Fibroblast of skin of right quadriceps (primary cell): ENCODE measurements around the gene DDX1.
"Not testable (repeated sequence)": the region's sequence is repeated elsewhere in the genome, so short reads cannot be mapped to it uniquely, and the experiment has no call there.

Experiments
- DNase-seq: peaks from one replicate; pipeline ENCODE4 v3.0.0-alpha.2; 2013

DDX1 gene

DNA sequence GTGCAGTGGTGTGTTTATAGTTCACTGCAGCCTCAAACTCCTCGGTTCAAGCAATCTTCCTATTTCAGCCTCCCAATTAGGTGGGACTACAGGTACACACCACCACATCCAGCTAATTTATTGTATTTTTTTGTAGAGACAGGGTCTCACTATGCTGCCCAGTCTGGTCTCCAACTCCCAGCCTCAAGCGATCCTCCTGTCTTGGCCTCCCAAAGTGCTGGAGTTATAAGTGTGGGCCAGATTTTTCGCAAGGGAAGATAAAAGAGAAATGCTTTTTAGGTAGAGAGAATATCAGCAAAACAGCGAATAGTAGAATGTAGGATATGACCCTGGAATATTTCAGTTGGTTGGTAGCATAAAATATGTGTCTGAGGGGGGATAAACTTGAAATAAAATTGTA lies 4.3 kb downstream of the DDX1 start:
- DNase-seq = no peak

DNA sequence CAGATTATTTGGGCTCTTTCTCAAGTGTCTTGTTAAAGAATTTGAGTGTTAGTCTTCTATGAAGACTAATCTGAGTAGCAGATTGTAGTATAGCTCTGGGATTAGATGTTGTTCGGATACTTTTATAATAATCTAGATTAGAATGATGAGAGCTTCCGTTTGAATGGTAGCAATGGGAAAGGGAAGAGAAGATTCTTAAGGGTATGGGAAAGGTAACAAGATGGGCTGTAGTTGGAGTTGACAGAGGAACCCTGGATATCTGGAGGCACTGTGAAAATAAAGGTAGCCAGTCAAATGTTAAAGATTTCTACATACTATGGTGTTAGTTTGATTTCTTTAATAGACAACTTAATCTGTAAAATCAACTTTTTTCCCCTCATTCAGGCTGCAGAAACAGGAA lies 4.7 kb downstream of the DDX1 start:
- DNase-seq = no peak

DNA sequence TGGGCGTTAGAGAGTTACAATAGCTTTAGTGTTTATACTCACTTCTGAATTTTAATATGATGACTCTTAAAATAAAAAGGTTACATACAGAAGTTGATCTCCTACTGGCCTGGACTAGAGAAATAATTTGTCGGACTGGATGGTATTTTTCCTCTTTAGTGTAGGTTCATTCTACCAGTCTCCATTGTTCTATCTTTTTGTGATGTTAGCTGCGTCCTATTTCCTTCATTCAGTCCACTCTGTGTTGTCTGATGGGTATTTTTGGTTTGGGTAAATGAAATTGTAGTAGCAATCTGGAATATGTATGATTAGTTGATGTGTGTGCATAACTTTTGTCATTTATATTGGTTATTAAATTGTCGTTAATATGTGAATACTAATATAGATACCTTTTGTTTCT lies 5.3 kb downstream of the DDX1 start:
- no peak for DNase-seq

DNA sequence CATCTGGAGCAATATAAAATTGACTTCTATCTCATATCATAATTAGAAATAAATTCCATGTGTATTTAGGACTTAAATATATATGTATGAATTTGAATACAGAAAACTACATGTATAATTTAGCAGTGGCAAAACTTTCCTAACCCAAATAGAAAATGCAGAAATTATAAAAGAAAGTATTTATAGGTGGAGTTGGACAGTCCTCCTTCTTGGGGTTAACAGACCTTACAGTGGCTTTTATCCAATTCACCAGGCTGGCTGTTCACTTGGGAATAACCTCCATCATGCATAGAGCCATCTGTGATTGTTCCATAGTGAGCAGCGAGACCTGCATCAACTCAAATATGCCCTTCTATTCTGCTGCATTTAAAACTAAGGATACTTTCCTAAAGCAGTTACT lies 8.3 kb downstream of the DDX1 start:
- no peak for DNase-seq

DNA sequence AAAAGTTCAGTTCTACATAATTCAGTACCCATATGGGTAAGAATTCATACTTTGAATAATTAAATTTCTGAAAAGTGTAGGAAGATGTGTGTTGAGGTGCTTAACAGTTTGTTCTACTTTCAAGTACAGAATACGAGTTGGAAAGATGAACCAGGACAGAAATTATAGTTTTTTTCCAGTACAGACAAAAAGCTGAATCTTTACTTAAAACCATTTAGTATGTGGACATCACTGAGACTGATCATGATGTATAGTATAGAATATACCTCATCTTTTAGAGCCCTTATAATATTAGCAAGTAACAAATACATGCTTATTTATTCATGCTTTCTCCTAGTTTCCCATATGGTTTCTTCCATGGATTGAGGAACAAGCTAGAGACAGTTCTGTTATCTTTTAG lies 10.0 kb downstream of the DDX1 start:
- no peak for DNase-seq

DNA sequence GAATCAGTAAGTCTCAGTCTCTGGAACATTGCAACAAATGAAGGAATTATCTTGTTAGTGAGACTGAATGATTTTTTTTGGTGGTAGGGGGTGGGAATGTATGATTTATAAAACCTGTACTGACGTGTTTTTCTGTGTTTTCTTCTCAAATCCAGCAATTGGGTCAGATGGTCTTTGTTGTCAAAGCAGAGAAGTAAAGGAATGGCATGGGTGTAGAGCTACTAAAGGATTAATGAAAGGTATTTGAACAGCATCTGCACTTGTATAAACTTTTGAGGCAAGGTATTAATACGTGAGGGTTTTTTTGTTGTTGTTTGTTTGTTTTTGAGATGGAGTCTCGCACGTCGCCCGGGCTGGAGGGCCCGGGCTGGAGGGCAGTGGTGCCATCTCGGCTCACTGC lies 10.7 kb downstream of the DDX1 start:
- no peak for DNase-seq

DNA sequence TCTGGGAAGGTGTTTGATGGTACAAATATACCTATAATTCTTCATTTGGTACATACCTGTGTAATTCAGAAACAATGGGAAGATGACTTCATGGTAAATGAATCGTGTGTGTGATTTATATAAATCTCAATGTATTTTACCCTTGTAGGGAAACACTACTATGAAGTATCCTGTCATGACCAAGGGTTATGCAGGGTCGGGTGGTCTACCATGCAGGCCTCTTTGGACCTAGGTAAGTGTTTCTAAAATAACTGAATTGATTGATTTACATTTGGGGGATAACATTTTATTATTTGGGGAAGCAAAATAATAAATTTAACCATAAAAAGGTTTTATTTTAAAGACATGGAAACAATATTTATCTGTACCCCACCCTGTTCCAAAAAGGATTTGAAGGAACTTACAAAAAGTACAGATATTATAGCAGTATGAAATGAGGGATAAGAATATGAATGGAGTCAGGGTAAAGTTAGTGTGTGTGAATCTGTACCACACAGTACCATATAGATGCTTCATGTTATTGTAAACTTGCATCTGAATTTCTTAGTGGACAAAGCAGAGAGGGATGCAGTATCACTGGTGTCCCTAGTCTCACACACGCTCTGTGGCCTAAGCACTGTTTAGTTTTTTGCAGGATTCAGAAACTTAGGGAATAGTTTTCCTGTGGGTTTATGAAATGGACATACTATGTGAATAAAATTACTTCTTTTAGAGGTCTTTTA lies 11.5 kb downstream of the DDX1 start:
- no peak for DNase-seq

DNA sequence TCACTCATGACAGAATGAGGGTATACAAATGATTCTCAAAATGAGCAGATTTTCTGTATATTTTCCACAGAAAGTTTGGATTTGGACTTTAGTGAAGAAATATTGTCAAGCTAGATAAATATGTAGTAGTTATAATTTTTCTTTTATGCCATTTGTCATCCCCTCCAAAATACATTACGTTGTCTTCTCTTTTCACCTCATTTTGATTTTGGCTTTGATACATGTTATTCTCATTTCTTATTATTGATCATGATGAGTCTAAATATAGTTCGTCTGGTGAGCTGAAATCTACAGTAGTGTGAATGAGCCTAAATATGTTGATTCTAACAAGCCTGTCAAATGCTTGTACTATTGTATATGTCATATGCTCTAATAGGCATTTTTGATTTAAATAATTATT lies 12.3 kb downstream of the DDX1 start:
- DNase-seq = no peak

DNA sequence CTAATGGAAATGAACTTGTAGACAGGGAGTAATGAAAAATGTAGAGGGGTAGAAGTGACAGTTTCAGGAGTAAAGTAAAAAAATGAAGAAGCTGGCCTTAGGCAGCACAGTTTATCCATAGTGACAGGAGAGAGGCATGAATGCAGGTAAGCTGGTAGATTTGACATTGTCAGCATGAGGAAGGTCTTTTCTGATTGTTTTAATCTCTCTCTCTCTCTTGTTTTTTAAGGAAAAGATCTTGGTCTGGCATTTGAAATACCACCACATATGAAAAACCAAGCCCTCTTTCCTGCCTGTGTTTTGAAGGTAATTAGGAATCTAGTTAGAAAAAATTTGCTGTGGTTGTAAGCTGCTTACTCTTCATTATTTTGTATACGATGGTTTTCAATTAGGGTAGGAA lies 14.1 kb downstream of the DDX1 start:
- no peak for DNase-seq

DNA sequence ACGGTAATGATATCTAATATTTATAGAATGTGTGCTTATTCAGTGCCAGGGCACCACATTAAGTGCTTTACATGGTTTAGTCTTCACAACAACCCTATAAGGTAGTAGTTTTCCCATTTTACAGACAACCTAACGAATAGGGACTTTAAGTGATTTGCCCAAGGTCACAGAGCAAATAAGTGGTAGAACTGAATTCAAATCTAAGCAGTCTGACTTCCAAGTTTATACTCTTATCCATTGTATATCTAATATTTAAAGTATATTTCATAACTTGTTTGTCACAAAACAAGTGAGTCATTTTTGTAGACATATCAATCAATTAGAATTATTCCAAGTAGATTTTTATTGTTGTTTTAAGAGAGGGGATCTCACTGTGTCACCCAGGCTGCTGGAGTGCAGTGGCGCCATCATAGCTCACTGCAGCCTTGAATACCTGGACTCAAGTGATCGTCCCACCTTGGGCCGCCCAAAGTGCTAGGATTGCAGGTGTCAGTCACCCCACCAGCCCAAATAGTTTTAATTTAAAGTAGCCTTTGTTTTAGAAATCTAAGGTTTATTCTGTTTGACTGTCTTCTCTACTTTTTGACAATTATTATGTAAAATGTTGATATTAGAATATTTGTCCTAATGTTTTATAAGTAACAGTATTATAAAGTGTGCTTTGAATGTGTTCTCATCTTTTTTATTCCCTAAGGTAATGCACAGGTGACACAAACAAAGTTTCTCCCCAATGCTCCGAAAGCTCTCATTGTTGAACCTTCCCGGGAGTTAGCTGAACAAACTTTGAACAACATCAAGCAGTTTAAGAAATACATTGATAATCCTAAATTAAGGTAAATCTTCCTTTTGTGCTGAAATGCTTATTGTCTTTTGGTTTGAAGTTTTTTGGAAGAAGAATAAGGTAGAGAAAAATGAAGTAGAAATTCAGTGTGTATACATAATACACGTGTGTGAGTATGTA lies 15.1 kb downstream of the DDX1 start:
- no peak for DNase-seq

DNA sequence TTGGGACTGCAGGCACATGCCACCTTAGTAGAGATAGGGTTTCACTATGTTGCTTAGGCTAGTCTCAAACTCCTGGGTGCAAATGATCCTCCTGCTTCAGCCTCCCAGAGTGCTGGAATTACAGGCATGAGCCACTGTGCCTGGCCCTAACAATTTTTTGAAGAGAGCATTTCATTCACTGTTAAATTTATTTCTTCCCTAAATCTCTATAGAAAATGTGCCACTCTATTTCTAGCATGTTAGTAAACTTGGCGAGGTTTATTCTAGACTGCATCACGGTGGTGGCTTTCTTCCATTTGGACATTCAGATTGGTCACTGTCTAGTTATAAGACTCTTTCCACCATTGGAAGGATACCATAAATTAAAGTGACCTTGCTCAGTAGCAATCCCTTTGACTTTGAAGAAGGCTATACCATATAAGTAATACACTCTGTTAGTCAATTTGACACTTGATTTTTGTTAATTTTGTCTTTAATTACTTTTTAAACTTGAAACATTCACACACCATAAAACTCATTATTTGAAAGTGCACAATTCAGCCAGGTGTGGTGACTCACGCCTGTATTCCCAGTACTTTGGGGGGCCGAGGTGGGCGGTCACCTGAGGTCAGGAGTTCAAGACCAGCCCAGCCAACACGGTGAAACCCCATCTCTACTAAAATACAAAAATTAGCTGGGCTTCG lies 16.2 kb downstream of the DDX1 start:
- no peak for DNase-seq

DNA sequence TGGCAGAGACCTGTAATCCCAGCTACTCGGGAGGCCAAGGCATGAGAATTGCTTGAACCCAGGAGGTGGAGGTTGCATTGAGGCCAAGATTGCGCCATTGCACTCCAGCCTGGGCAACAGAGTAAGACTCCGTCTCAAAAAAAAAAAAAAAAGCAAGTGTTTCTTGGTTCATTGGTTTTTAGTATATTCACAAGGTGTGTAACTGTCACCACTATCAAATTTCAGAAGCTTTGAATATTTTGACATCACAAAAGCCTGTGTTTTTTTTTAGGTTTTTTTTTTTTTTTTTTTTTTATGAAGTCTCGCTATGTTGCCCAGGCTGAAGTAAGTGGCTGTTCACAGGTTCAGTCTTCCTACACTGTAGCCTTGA lies 16.7 kb downstream of the DDX1 start:
- DNase-seq = no peak

DNA sequence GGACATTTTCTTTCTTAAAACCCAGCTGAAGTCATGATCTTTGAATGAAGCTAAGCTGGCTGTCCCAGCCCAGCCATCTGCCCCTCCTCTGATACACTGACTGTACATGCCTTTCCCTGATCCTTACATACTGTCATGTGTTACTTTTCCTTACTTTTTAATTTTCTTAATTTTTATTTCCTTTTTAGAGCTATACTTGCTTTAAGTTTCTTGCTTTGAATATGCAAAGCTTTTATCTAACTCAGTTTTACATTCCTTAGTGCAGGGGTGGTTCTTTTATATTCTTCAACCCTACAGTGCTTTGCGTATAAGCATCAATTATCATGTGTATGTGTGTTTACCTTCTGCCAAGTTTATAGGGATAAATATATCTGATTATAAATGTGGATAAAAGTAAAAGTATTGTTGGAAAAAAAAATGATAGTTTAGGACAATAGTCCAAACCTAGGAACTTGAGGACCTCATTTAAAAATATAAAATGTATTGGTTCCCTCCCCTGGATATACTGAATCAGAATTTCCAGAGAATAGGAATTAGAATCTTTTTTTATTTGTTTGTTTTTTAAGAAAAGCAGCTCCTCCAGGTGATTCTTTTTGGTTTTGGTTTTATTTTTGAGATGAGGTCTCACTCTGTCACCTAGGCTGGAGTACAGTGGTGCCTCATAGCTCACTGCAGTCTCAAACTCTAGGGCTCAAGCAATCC lies 17.8 kb downstream of the DDX1 start:
- no peak for DNase-seq

DNA sequence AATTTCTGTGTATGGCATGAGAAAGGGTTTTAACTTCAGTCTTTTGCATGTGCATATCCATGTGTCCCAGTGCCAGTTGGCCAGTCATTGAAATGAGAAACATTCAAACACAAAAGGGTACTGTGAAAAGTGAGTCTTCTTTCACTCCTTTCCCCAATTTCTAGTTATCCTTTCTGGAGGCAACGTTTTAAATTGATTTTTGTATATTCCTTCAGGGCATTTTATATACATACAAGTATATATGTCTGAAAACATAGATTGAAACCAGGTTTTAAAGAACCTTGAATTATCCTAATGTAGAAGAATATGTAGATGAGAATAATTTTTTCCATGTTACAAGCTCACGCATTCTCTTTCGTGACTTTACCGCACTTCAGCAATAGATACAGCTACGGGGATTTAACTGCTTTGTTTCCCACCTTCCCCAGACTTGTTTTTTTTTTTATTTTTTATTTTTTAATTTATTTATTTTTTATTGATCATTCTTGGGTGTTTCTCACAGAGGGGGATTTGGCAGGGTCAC lies 18.8 kb downstream of the DDX1 start:
- no peak for DNase-seq

DNA sequence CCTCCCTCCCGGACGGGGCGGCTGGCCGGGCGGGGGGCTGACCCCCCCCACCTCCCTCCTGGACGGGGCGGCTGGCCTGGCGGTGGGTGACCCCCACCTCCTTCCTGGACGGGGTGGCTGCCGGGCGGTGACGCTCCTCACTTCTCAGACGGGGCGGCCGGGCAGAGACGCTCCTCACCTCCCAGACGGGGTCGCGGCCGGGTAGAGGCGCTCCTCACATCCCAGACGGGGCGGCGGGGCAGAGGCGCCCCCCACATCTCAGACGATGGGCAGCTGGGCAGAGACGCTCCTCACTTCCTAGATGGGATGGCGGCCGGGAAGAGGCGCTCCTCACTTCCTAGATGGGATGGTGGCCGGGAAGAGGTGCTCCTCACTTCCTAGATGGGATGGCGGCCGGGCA lies 20.4 kb downstream of the DDX1 start:
- DNase-seq = not testable (repeated sequence)

DNA sequence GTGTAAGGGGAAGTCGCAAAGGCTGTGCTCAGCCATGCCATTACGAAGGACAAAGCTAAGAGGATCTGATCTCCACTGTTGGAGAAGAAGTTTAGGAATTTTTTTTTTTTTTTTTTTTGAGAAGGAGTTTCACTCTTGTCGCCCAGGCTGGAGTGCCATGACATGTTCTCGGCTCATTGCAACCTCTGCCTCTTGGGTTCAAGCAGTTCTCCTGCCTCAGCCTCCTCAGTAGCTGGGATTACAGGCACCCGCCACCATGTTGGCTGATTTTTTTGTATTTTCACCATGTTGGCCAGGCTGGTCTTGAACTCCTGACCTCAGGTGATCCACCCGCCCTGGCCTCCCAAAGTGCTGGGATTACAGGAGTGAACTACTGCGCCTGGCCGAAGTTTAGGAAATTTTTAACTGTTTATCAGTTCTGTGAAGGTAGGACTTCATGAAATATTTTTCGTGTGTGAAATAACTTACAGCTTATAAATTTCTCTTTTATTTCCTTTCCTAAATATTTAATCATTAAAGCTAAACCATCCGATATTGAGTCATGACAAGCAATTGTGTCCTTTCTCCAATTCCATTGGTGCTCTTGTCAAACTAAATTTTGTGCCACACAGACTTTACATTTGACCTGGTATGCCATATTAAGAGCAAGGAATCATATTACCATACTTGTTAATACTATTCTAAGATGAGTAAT lies 22.2 kb downstream of the DDX1 start:
- DNase-seq = no peak

DNA sequence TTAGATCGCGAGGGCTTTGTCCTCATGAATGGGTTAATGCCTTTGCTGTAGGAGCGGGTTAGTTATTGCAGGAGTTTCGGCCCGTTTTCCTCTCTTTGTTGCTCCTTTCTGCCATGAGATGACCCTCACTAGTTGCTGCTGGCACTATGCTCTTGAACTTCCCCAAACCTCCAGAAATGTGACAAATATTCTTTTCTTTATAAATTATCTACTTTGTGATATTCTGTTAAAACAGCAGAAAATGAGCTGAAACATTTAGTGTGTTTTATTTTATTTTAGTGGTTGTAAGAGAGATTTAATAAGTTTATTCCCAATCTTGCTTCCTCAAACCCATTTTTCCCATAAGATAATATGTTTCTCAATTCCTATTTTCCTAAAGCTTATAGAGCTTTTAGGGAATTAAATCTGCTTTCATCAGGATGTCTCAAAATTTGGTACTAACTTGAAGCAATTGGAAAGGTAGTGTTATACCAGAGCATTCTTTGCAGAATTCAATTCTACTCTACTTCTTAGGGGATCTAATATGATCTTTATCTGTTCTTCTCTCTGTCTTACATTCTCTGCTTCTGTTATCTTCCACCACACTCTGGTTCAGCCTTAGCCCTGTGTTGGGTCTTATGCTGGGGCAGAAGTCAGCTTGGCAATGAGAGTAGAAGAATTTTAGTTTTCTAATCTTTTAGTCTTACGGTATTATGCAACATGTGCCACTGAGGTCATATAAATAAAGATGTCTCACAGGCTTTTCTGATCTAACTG lies 23.1 kb downstream of the DDX1 start:
- no peak for DNase-seq

DNA sequence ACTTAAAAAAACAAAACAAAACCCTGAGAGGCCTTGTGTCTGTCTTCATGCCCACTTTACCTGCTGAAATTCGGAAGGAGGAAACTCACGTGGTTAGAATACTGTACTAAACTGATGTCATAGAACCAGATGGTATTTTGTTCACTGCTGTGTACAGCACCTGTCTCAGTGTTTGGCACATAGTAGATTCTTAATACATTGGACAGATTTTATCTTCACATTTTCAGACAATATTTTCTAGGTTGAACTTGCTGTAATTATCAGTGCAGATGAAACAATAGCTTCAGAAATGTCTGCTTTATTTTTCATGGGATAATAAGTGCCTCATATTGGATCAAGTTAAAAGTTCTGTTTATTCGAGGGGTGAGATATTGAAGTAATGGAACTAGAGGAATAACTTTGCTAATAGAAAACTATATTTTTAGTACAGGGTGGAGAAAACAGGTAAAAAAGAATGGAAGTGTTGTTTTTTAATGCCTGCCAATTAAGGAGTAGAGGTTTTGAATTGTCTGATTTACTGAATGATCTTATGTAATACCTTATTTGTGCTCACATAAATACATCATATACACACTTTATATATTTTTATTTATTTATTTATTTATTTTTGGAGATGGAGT lies 23.7 kb downstream of the DDX1 start:
- no peak for DNase-seq

DNA sequence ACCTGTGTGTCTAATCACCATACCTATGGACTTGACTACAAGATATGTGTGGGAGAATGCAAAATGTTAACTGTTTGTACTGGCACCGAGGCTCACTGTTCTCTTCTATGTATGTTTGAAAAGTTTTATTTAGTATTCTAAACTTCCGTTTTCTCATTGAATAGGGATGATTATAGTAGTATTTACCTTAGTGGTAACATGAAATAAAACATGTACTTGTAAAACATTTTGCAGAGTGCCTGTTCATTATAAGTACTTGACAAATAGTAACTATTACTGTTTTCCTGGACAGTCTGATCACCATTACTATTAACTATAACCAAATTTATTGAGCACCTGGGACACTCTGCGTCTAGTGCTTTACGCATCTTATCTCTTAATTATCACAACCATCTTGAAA lies 24.8 kb downstream of the DDX1 start:
- DNase-seq = no peak

DNA sequence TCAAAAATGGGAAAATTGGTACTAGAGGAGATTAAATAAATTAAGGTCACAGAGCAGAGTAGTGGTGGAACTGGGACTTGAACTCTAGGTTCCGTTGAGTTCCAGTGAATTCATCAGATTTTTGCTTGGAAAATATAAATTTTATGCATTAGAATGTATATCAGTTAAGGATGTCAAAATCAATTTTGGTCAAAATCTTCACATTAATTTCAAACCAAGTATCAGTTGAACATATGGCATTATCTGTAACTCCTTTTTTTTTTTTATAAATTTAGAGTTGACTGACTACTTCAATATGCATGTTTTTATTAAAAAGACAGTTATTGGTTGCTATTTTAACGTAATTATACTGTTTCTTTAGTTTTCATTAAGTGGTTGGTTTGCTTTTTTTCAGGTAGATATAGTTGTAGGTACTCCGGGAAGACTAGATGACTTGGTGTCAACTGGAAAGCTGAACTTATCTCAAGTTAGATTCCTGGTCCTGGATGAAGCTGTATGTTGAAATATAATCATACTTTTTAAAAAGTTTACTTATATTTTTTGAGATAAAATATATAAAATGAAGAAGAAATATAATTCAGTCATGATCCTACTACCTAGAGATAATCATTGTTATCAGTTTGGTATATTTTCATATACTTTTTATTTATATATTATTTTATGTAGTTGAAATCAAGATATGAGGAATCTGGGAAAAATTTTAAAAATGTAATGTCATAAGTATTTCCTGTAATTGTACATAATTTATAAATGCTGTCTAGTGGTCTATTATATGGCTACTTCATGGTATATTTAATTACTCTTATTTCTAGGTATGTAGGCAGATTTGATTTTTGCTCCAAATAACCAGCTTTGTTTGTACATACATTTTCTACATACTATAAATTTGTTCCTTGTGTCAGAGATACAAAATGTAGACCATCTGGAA lies 25.4 kb downstream of the DDX1 start:
- no peak for DNase-seq
